ENCODE data around the gene SERBP1. TPM values are rescaled to one million over a fixed set of nuclear protein-coding genes. Genes with fewer than 3 reads are reported as not detected.
A peak's percentile ranks its signal among the peaks of the same experiment; 100 is the strongest.

Gene SERBP1
- total and polyA plus RNA-seq, 2 of the 8 experiments (the other 6 are each of a cell fraction or from before 2014, with no cell fraction given) = 229 to 536 TPM

DNA sequence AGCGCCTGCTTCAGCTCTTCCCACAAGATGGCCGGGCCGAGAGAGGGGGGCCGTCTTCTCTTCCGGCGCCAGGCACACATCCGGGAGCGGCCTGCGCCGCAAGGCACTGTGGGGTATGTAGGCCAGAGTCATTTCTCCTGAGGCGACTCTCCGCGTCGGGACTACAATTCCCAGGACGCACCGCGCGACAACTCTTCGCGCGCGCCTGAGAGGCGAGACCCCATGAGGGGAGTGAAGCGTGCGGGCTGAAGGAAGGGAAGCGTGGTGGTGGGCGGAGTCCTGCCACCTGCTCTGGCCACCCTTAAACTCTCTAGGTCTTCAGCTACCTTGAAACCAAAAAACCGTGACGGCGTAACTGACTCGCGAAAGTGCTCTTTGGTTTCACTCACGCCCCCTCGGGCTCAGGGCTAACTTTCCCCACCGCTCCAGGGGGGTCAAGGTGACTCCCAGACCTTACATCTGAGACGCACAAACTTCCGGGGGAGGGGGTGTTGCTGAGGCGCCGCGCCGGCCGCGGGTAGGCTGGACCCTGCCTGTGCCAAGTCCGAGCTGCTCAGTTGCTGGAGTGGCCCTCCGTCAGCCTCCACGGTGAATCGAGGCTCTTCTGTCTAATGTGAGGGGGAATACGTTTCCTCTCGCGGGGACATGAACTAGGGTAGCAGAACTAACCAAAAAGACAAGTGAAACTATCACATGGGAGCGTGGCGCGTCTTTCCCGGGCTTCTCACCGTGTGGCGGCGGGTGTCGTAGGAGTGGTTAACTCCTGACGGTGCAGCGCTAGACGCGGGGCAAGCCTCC, at the start of gene SERBP1 (continued):
- TF ChIP-seq CHD1 (IDR thresholded peaks at IDR 0.05; ENCODE audit: low read depth, low read length) (no peak), TAF1 (IDR thresholded peaks at IDR 0.05; ENCODE audit: low read depth, low read length) (peak; percentile 85), BRCA1 (IDR thresholded peaks at IDR 0.05; ENCODE audit: low read depth, low read length) (no peak), NANOG (IDR thresholded peaks at IDR 0.05; ENCODE audit: insufficient read depth, low read depth, low read length, poor library complexity, severe bottlenecking) (no peak), JUN (IDR thresholded peaks at IDR 0.05; ENCODE audit: low read depth, low read length) (no peak), GTF2F1 (IDR thresholded peaks at IDR 0.05; ENCODE audit: borderline replicate concordance, low read depth, low read length) (no peak), SAP30 (IDR thresholded peaks at IDR 0.05; ENCODE audit: insufficient read depth, insufficient replicate concordance, low read length) (peak; percentile 62), SIX5 (IDR thresholded peaks at IDR 0.05; ENCODE audit: low read depth, low read length) (peak; percentile 80)
- TF ChIP-seq, protein P1, sequence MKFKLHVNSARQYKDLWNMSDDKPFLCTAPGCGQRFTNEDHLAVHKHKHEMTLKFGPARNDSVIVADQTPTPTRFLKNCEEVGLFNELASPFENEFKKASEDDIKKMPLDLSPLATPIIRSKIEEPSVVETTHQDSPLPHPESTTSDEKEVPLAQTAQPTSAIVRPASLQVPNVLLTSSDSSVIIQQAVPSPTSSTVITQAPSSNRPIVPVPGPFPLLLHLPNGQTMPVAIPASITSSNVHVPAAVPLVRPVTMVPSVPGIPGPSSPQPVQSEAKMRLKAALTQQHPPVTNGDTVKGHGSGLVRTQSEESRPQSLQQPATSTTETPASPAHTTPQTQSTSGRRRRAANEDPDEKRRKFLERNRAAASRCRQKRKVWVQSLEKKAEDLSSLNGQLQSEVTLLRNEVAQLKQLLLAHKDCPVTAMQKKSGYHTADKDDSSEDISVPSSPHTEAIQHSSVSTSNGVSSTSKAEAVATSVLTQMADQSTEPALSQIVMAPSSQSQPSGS (IDR thresholded peaks at IDR 0.05; ENCODE audit: low read length) = no peak
